SU-DHL-6 (cell line): ENCODE measurements around the gene SLC8A2.

ENCODE experiments used
- CTCF ChIP-seq: fragments of 200-600 bp; sonication (generic); IDR thresholded peaks from one replicate; pipeline ENCODE4 v1.5.1; 2017; ENCODE audit warnings: antibody characterized with exemption, mild to moderate bottlenecking, low read length, moderate library complexity; ENCODE audit not compliant: insufficient read depth, poor library complexity, severe bottlenecking
- EZH2phosphoT487 ChIP-seq: fragments of 200-600 bp; sonication (generic), shearing (Covaris generic); conservative IDR thresholded peaks from 2 replicates; pipeline ENCODE4 v1.6.1; 2018; ENCODE audit warnings: mild to moderate bottlenecking, antibody characterized with exemption, low read length, moderate library complexity, mixed read lengths

GRCh38 chr19:47499863-47500830, 28.5 kb upstream of the SLC8A2 start:
- TF ChIP-seq CTCF (no peak), EZH2phosphoT487 (no peak)
